Trophoblast cell (in vitro differentiated cells and primary cell): ENCODE results near the gene ABL2.

ENCODE experiments used
- DNase-seq, 2 donors: peaks; one replicate each; pipeline ENCODE4 v3.0.0-alpha.2; 2016
- H2AFZ ChIP-seq: 2 replicates; pipeline ENCODE4 v1.6.1; 2013; ENCODE audit warnings: low read length, moderate library complexity, mild to moderate bottlenecking; ENCODE audit not compliant: insufficient read depth, poor library complexity
- H2AK5ac ChIP-seq: 2 replicates; pipeline ENCODE4 v1.6.1; 2013; ENCODE audit warnings: mild to moderate bottlenecking, low read length
- H2BK120ac ChIP-seq: 2 replicates; pipeline ENCODE4 v1.6.1; 2013; ENCODE audit warnings: low read length, mild to moderate bottlenecking, moderate library complexity; ENCODE audit not compliant: insufficient read depth, poor library complexity
- H2BK12ac ChIP-seq: 2 replicates; pipeline ENCODE4 v1.6.1; 2013; ENCODE audit warnings: mild to moderate bottlenecking, low read length, moderate library complexity
- H2BK5ac ChIP-seq: 2 replicates; pipeline ENCODE4 v1.6.1; 2013; ENCODE audit warnings: low read length, low read depth, moderate library complexity, mild to moderate bottlenecking; ENCODE audit not compliant: poor library complexity
- H3K14ac ChIP-seq: 2 replicates; pipeline ENCODE4 v1.6.1; 2013; ENCODE audit warnings: mild to moderate bottlenecking, low read length
- H3K18ac ChIP-seq: 2 replicates; pipeline ENCODE4 v1.6.1; 2013; ENCODE audit warnings: mild to moderate bottlenecking, low read length
- H3K23ac ChIP-seq: 2 replicates; pipeline ENCODE4 v1.6.1; 2013; ENCODE audit warnings: low read length
- H3K27ac ChIP-seq: 2 replicates; pipeline ENCODE4 v1.5.1; 2013; ENCODE audit warnings: low read depth, mild to moderate bottlenecking, inconsistent platforms, low read length, moderate library complexity
- H3K27me3 ChIP-seq: 2 replicates; pipeline ENCODE4 v1.6.1; 2013; ENCODE audit warnings: inconsistent platforms, mild to moderate bottlenecking, low read length, moderate library complexity; ENCODE audit not compliant: insufficient read depth
- H3K36me3 ChIP-seq, 2 experiments: 1 replicate in 1 of 2; 2 replicates in 1 of 2; pipeline ENCODE4 v1.6.1; 2013; ENCODE audit warnings: low read length in 2 of 2, mild to moderate bottlenecking in 2 of 2, moderate library complexity in 1 of 2; ENCODE audit not compliant: insufficient read depth in 2 of 2, control insufficient read depth in 1 of 2
- H3K4ac ChIP-seq: 2 replicates; pipeline ENCODE4 v1.6.1; 2013; ENCODE audit warnings: low read depth, mild to moderate bottlenecking, low read length, moderate library complexity
- H3K4me1 ChIP-seq, 2 experiments: 1 replicate in 1 of 2; 2 replicates in 1 of 2; pipeline ENCODE4 v1.6.1; 2013; ENCODE audit warnings: low read length in 2 of 2, mild to moderate bottlenecking in 2 of 2, moderate library complexity in 1 of 2; ENCODE audit not compliant: insufficient read depth in 2 of 2, control insufficient read depth in 1 of 2
- H3K4me2 ChIP-seq: 2 replicates; pipeline ENCODE4 v1.6.1; 2013; ENCODE audit warnings: inconsistent platforms, mild to moderate bottlenecking, low read length, moderate library complexity
- H3K4me3 ChIP-seq: 2 replicates; pipeline ENCODE4 v1.5.1; 2013; ENCODE audit warnings: mild to moderate bottlenecking, low read depth, low read length, inconsistent platforms
- H3K79me1 ChIP-seq: one replicate; pipeline ENCODE4 v1.6.1; 2013; ENCODE audit warnings: low read length
- H3K79me2 ChIP-seq: 2 replicates; pipeline ENCODE4 v1.6.1; 2013; ENCODE audit warnings: low read length, mild to moderate bottlenecking; ENCODE audit not compliant: control insufficient read depth, insufficient read depth, poor library complexity
- H3K9ac ChIP-seq: 2 replicates; pipeline ENCODE4 v1.6.1; 2013; ENCODE audit warnings: mild to moderate bottlenecking, low read length
- H3K9me3 ChIP-seq: 2 replicates; pipeline ENCODE4 v1.6.1; 2013; ENCODE audit warnings: low read depth, mild to moderate bottlenecking, control low read depth, inconsistent platforms, low read length; ENCODE audit not compliant: insufficient read depth
- H4K12ac ChIP-seq: 2 replicates; pipeline ENCODE4 v1.6.1; 2013; ENCODE audit warnings: low read depth, mild to moderate bottlenecking, low read length, moderate library complexity
- H4K8ac ChIP-seq: 2 replicates; pipeline ENCODE4 v1.6.1; 2013; ENCODE audit warnings: low read depth, mild to moderate bottlenecking, low read length, moderate library complexity
- H4K91ac ChIP-seq: one replicate; pipeline ENCODE4 v1.6.1; 2013; ENCODE audit warnings: low read depth, mild to moderate bottlenecking, low read length, moderate library complexity
- WGBS: extraction: QIAGEN DNeasy Blood & Tissue Kit; methylation state at CpG from one replicate; pipeline ENCODE4 v1.1.7; 2013; ENCODE audit warnings: missing lambda C conversion rate; ENCODE audit not compliant: insufficient read length, insufficient coverage; ENCODE audit errors: extremely low coverage; 5-methylcytosine and 5-hydroxymethylcytosine counted together

ABL2 gene

DNA sequence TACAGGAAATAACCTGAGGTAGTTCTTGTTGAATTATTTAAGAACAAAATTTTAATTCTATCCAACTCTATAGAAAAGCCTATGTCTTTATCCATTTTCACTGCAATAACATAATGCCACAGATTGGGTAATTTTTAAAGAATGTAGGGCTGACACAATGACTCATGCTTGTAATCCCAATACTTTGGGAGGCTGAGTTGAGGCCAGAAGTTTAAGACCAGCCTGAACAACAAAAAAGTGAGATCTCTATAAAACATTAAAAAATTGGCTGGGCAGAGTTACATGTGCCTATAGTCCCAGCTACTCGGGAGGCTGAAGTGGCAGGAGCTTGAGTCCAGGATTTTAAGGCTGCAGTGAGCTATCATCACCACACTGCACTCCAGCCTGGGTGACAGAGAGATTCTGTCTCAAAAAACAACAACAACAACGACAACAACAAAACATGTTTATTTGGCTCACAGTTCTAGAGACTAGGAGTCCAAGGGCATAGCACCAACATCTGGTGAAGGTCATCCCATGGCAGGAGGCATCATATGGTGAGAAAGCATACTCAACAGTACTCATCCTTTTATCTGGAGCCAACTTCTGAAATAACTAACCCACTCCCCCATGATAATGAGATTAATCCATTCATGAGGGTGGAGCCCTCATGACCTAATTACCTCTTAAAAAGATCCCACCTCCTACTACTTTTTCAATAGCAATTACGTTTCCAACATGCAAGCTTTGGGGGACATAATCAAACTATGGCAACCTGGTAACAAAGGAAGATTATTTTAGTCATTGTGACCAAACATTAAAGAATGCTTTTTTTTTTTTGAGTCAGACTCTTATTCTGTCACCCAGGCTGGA lies 59.6 kb downstream of the ABL2 start:
- Histone ChIP-seq H2AK5ac (no peak overlapping the region), H3K23ac (peak overlapping the region; percentile 5), H3K4ac (peak overlapping the region; percentile 62), H3K36me3 (no peaks in the 10 kb centered on the region), H3K14ac (no peak overlapping the region), H3K18ac (peak overlapping the region; percentile 78), H3K27ac (peak overlapping the region; percentile 19), H2BK120ac (no peak overlapping the region), H3K27me3 (no peaks in the 10 kb centered on the region), H3K4me3 (no peak overlapping the region), H3K4me2 (no peak overlapping the region), H3K9ac (no peak overlapping the region), H3K79me1 (no peaks in the 10 kb centered on the region), H3K4me1 (peaks cover 3% of the 10 kb centered on the region in 2 experiments), H2BK12ac (no peak overlapping the region), H3K9me3 (no peaks in the 10 kb centered on the region), H4K8ac (no peak overlapping the region), H2AFZ (no peak overlapping the region), H4K91ac (no peak overlapping the region), H2BK5ac (no peak overlapping the region), H4K12ac (no peak overlapping the region), H3K79me2 (no peaks in the 10 kb centered on the region)
- DNase-seq: peak in 1 of 2 donors; percentile 56
- WGBS: no CpG with 5 or more reads among the region's 3 CpGs

GRCh38 chr1:179168536-179168935 lies 60.9 kb downstream of the ABL2 start:
- Histone ChIP-seq H3K4me2 (no peak overlapping the region), H3K18ac (no peak overlapping the region), H3K14ac (no peak overlapping the region), H2BK120ac (no peak overlapping the region), H3K27me3 (no peaks in the 10 kb centered on the region), H2BK12ac (no peak overlapping the region), H2BK5ac (no peak overlapping the region), H4K91ac (no peak overlapping the region), H3K4me3 (no peak overlapping the region), H3K79me2 (no peaks in the 10 kb centered on the region), H3K27ac (no peak overlapping the region), H2AK5ac (no peak overlapping the region), H3K9me3 (no peaks in the 10 kb centered on the region), H2AFZ (no peak overlapping the region), H4K12ac (no peak overlapping the region), H4K8ac (no peak overlapping the region), H3K79me1 (no peaks in the 10 kb centered on the region), H3K4me1 (peaks cover 3% of the 10 kb centered on the region in 2 experiments), H3K9ac (no peak overlapping the region), H3K23ac (no peak overlapping the region), H3K36me3 (no peaks in the 10 kb centered on the region), H3K4ac (no peak overlapping the region)
- no CpG with 5 or more reads among the region's 3 CpGs for WGBS
- DNase-seq: no peak

GRCh38 chr1:179167955-179168354 lies 61.5 kb downstream of the ABL2 start:
- no peak overlapping the region for H2BK5ac ChIP-seq
- no CpG with 5 or more reads among the region's 1 CpG for WGBS
- no peak overlapping the region for H3K23ac ChIP-seq
- DNase-seq: no peak
- no peak overlapping the region for H2AFZ ChIP-seq
- no peak overlapping the region for H3K14ac ChIP-seq
- H3K18ac ChIP-seq: no peak overlapping the region
- H2AK5ac ChIP-seq: no peak overlapping the region
- no peak overlapping the region for H4K12ac ChIP-seq
- no peaks in the 10 kb centered on the region for H3K9me3 ChIP-seq
- H3K79me1 ChIP-seq: no peaks in the 10 kb centered on the region
- peaks cover 3% of the 10 kb centered on the region in 2 experiments for H3K4me1 ChIP-seq
- H3K4me3 ChIP-seq: no peak overlapping the region
- no peak overlapping the region for H4K8ac ChIP-seq
- H3K27ac ChIP-seq: no peak overlapping the region
- no peak overlapping the region for H3K4me2 ChIP-seq
- no peak overlapping the region for H2BK12ac ChIP-seq
- H4K91ac ChIP-seq: no peak overlapping the region
- H2BK120ac ChIP-seq: no peak overlapping the region
- H3K79me2 ChIP-seq: no peaks in the 10 kb centered on the region
- H3K9ac ChIP-seq: no peak overlapping the region
- H3K4ac ChIP-seq: no peak overlapping the region
- no peaks in the 10 kb centered on the region for H3K36me3 ChIP-seq
- H3K27me3 ChIP-seq: no peaks in the 10 kb centered on the region

- no CpG with 5 or more reads among the region's 1 CpG for WGBS
- H3K14ac ChIP-seq: no peak overlapping the region
- no peaks in the 10 kb centered on the region for H3K79me1 ChIP-seq
- H2AFZ ChIP-seq: no peak overlapping the region
- H3K9ac ChIP-seq: no peak overlapping the region
- no peak overlapping the region for H2BK12ac ChIP-seq
- H3K18ac ChIP-seq: no peak overlapping the region
- no peak overlapping the region for H2AK5ac ChIP-seq
- H4K91ac ChIP-seq: no peak overlapping the region
- no peak for DNase-seq
- H3K36me3 ChIP-seq: no peaks in the 10 kb centered on the region
- no peak overlapping the region for H4K8ac ChIP-seq
- no peak overlapping the region for H2BK5ac ChIP-seq
- H3K23ac ChIP-seq: no peak overlapping the region
- no peak overlapping the region for H3K27ac ChIP-seq
- no peak overlapping the region for H2BK120ac ChIP-seq
- H3K79me2 ChIP-seq: no peaks in the 10 kb centered on the region
- H3K4ac ChIP-seq: no peak overlapping the region
- H3K4me3 ChIP-seq: no peak overlapping the region
- H3K4me1 ChIP-seq: peaks cover 3% of the 10 kb centered on the region in 2 experiments
- no peaks in the 10 kb centered on the region for H3K27me3 ChIP-seq
- H3K9me3 ChIP-seq: no peaks in the 10 kb centered on the region
- H4K12ac ChIP-seq: no peak overlapping the region
- no peak overlapping the region for H3K4me2 ChIP-seq
Measured at GRCh38 chr1:179167418-179167777, 62.1 kb downstream of the ABL2 start.
